Measurements from ENCODE around the gene ADAMTS2.
"Not testable (repeated sequence)": the region's sequence is repeated elsewhere in the genome, so short reads cannot be mapped to it uniquely, and the experiment has no call there.

ADAMTS2 gene

DNA sequence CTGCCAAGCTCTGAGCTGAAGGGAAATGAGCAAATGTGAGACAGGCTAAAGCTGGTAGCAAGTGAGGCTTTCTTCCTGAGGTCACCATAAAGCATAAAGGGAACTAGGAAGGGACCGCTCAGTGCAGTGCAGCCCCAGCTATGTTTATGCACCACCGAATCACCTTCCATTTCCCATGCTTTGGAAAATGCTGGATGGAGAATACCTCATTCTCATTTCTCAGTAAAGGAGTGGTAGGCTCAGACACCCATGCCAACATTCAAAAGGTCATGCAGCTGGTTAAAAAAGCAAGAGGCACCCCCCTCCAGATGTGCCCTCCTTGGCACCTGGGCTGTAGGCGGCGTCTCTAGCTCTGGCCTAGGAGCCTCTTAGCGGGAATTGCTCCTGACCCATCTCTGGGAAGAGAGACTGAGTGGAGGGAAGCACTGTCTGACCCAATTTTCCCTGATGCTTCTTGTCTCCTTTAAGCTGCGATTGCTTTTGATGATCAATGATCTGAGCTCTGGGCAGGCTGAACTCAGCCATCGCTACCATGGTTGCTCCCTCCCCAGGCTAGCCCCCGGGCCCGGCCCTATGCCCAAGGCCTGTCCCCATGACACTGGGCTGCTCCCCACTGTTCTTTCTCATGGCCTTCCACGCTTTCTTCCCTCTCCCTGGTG lies 226.4 kb downstream of the ADAMTS2 start:
- DNase-seq (ENCODE audit: low read depth, low spot score): no peak
- no peak overlapping the region for H3K4me3 ChIP-seq (ENCODE audit: low read length)

DNA sequence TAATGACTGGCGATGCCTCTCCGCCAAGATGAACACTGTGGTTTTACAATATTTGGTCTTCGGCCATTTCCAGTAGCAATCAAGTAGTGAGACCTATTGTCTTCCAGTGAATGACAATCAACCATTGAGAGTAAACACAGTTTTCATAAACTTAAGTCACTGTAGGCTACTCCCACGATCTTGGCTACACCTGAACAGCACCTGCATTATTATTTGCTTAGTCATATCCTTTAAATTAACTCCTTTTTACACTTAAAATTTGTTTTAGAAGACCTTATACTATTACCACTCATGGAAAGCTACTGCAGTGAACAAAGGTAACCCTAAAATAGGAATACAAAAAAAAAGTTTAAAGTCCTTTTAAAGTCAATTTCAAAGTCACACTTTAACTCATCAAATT lies 226.9 kb downstream of the ADAMTS2 start:
- DNase-seq (ENCODE audit: low read depth, low spot score): no peak
- no peak overlapping the region for H3K4me3 ChIP-seq (ENCODE audit: low read length)

DNA sequence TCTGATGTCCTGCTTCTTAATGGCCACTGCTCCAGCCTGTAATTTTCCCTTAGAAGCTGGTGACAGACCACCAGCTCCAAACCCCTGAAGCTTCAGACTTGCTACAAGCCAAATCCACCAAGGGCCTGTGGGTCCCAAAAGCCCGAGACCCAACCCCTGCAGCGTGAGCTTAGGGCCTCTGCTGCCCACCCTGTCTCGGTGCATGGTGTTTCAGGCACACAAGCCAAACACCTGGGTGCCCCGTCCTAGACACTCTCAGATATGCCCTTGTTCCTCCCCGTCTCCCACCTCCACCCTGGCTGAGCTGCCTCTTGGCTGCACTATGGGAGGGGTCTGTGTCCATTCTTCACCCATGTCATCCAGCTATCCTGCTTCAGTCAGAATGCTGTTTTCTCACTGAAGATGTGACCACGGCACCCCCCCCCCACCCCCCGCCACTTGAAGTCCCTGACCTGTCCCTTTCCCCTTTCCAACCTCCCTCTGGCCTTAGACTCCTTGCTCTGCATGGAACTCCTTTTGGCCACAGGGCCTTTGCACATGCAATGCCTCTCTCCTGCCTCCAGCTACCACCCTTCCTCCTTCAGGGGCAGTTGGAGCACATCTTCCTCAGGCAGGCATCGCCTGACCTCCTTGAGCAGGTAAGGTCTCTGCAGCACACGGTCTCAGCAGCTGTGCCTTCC lies 229.3 kb downstream of the ADAMTS2 start:
- DNase-seq (ENCODE audit: low read depth, low spot score): no peak
- H3K4me3 ChIP-seq (ENCODE audit: low read length): no peak overlapping the region

DNA sequence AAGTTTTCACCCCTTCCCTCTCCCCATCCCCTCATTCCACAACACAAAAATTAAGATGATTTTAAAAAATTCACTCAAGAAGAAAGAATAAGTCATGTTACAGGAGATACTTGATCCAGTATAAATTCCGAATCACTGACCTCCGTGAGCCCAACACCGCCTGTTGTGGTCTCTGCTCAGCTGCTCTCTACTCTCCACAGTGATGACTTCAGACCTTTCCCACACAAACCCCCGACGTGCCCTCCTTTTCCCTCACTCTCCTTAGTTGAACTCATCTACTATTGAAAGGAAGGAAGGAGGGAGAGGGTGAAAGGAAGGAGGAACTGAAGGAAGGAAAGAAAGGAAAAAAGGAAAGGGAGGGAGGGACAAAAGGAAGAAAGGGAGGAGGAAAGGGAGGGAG lies 230.0 kb downstream of the ADAMTS2 start:
- DNase-seq (ENCODE audit: low read depth, low spot score): no peak
- no peak overlapping the region for H3K4me3 ChIP-seq (ENCODE audit: low read length)

DNA sequence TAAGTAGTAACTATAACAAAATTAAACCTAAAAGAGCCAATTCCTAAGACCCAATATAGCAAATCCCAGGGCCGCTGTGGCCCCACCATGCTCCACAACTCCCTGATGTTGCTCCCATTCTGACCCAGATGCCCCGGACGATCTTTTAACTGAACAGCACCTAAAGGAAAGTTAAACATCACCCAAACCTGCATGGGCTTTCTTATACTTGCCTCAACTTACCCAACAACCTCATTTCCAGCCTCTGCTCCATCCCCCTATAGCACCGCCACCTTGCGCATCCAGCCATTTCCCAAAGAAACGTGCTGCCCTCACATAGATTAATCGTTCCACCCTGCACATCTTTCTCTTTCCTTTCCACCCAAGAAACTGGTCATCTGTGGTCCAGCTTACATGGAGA lies 230.5 kb downstream of the ADAMTS2 start:
- H3K4me3 ChIP-seq (ENCODE audit: low read length): no peak overlapping the region
- DNase-seq (ENCODE audit: low read depth, low spot score): no peak

DNA sequence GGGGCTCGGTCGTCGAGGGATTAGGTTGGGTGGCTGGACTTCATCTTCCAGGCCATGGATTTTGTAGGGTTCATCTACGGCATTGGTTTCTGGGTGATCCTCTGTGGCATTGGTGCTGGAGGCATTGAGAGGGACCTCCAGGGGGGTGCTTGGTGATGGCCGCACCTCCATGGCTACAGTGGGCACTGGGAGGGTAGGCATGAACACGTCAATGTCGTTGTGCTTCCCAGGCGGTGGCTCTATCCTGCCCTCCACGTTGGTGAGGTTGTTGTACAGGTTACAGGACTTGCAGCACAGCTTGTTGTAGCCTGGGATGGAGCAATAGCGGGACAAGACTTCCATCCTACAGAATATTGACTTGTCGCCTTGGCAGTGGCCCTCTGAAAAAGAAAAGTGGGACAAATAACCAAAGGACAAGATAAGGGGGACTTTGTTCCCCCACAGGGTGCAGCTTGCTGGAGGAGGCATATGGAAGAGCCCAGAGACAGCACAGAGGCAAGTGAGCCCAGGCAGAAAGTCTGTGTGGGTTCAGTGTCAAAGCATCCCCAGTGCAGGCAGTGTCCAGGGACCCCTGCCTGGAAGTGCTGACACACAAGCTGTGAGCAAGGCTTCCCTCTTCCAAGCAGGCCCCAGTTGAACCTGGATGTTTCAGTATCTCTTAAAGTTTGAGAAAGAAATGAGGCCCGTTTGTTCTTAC lies 231.2 kb downstream of the ADAMTS2 start:
- DNase-seq (ENCODE audit: low read depth, low spot score): no peak
- no peak overlapping the region for H3K4me3 ChIP-seq (ENCODE audit: low read length)

DNA sequence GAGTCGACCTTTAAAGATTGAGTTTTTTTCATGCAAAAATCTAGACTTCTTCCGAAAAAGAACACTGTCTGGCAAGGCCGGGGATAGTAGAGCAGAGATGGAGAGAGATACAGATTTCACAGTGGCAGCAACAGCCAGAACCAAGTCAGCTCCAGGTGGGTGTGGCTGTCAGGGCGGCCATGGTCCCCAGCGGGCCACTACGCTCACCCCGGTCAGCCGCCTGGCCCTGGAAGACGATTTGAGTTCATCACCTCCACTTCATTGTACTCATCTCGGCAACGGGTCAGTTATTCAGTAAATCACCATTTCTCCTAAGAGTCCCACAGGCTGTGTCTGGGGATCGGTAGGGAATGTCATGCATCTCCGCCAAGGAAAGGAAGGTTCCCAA lies 232.1 kb downstream of the ADAMTS2 start:
- no peak for DNase-seq (ENCODE audit: low read depth, low spot score)
- H3K4me3 ChIP-seq (ENCODE audit: low read length): no peak overlapping the region

DNA sequence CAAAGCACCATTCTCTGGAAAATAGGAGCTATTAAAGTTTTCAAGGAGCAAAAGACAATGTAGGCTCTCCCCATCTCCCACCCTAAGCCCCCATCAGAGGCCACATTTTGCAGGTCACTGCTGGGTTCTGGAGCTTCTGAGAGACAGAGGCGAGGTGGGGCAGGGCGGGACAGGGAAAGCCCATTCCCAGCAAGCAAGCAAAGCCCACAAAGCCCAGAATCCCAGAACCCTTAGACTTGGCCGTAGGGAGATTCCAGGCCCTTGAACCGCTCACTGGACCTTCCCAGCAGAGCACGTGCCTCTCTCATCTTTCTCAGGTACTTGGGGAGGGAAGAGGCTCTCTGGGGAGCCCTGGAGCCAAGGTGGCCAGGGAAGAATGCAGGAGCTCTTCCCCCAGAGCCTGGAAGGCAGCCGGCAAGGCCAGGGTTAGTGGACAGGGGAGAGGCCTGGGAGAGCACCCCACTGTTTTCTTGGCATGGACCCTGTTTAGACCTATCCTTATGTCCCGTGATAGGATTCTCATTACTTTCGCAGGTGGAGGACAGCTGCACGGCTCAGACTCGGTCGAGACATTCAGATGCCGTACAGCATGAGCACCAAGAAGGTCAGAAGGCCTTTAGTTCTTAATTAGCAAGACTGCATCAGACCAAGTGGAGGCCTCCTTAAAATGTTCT lies 232.7 kb downstream of the ADAMTS2 start:
- no peak for DNase-seq (ENCODE audit: low read depth, low spot score)

DNA sequence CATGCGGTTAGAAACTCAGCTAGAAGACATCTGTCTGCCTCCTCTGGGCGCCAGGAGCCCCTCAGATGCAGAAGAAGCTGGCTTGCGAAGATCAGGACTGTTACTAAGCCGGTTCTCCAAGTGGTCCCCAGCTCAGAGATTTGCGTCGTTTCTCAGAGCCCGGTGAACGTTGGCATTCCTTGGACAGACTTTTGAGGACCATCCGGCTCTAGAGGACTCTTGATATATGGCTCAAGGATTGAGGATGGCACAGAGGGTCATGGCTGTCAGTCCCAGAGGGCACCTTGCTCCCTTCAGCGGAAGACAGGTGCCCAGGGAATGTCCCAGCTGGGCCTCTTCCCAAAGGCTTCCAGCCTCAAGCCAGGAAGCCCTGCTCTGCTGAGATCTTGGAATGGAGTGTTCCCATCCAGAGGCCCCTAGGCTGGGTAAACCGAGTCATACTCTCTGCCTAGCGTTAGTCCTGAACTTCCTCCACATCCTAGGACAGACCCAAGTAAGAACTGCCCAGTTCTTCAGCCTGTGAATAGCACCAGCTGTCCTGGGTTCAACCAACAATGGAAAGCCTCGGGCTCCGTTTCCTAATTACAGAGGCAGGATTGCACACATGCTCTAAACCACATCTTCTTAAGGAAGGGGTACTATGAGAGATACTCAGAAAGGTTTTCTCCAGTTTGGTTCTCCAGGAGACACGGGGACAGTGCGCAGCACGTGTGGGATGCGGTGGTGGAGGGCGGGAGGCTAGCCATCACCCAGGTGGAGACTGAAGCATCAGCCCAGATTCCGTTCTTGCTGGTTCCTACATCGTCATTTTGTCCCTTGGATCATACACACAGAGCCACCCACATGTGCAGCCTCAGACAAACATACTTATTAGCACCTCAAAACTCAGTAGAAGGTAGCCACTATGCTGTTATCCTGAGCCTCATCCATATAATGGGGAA lies 233.7 kb downstream of the ADAMTS2 start:
- no peak overlapping the region for H3K4me3 ChIP-seq (ENCODE audit: low read length)
- no peak for DNase-seq (ENCODE audit: low read depth, low spot score)

More for the DNA sequence above, 232.7 kb downstream of the ADAMTS2 start:
- no peak overlapping the region for H3K4me3 ChIP-seq (ENCODE audit: low read length)

DNA sequence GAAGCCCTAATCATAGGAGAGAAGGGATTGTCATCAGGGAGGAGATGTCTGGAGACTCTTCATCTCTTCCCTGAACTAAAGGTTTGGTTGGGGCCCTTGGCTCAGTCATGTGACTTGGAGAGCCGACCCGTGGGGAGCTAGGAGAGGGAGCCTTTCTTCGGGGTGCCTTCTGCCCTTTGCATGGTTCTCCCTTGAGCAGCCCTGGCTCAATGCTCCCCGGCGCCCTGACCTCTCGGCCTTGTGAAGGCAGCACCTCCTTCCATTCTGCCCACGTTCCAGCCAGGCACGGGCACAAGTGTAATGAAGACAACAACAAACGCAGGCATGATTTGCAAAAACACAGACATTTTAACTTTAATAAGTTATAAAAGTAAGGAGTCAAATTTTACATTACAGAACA lies 234.7 kb downstream of the ADAMTS2 start:
- H3K4me3 ChIP-seq (ENCODE audit: low read length): no peak overlapping the region
- no peak for DNase-seq (ENCODE audit: low read depth, low spot score)

DNA sequence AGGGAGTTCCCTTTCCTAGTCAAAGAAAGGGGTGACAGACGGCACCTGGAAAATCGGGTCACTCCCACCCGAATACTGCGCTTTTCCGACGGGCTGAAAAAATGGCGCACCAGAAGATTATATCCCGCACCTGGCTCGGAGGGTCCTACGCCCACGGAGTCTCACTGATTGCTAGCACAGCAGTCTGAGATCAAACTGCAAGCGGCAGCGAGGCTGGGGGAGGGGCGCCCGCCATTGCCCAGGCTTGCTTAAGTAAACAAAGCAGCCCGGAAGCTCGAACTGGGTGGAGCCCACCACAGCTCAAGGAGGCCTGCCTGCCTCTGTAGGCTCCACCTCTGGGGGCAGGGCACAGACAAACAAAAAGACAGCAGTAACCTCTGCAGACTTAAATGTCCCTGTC lies 244.0 kb downstream of the ADAMTS2 start:
- H3K4me3 ChIP-seq (ENCODE audit: low read length); DNase-seq (ENCODE audit: low read depth, low spot score): not testable (repeated sequence)

DNA sequence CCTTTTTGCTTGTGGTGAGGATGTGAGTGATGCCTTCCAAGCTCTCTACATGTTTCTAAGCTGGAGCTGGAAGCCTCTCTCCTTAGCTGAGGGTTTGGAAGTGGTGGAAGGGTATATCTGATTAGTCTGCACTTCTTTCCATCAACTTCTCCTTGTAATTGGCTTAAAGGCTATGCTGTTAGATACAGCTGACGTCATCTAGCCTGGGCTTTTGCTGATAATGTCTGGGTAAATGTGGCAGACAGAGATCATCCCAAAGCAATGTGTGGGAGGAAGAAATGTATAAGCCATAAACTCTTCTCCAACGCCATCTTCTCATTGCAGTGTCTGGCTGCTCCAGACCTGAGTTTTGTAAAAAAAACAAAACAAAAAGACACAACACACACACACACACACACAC lies 255.8 kb downstream of the ADAMTS2 start:
- DNase-seq (ENCODE audit: low read depth, low spot score): no peak
- no peak overlapping the region for H3K4me3 ChIP-seq (ENCODE audit: low read length)

DNA sequence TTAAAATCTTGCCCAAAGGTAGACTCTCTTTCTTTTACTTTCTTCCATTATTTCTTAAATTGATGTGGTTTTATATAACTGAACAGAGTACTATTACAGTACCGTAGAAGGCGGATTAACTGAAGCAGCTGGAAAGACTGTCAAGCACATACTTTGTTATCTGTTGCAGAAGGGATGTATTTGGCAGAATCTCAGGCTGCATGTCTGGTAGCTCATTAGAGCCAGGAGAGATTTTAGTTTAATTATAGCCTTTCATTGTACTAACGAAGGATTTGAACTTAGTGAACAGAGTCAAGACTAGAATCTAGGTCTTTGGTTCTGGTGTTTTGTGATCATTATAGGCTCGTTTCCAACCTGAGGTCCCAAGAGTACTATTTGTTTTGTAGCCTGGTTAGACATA lies 264.5 kb downstream of the ADAMTS2 start:
- H3K4me3 ChIP-seq (ENCODE audit: low read length): no peak overlapping the region
- DNase-seq (ENCODE audit: low read depth, low spot score): no peak

DNA sequence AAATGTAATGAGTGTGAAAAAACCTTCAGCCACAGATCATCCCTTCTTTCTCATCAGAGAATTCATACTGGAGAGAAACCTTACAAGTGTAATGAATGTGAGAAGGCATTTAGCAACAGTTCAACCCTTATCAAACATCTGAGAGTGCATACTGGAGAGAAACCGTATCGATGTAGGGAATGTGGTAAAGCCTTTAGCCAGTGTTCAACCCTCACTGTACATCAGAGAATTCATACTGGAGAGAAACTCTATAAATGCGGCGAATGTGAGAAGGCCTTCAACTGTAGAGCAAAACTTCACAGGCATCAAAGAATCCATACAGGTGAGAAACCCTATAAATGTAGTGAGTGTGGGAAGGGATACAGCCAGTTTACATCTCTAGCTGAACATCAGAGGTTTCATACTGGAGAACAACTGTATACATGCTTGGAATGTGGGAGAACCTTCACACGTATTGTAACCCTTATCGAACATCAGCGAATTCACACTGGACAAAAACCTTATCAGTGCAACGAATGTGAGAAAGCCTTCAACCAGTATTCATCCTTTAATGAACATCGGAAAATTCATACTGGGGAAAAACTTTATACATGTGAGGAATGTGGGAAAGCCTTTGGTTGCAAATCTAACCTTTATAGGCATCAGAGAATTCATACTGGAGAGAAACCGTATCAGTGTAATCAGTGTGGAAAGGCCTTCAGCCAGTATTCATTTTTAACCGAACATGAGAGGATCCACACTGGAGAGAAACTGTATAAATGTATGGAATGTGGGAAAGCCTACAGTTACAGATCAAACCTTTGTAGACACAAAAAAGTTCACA lies 265.9 kb downstream of the ADAMTS2 start:
- no peak for DNase-seq (ENCODE audit: low read depth, low spot score)
- H3K4me3 ChIP-seq (ENCODE audit: low read length): no peak overlapping the region

DNA sequence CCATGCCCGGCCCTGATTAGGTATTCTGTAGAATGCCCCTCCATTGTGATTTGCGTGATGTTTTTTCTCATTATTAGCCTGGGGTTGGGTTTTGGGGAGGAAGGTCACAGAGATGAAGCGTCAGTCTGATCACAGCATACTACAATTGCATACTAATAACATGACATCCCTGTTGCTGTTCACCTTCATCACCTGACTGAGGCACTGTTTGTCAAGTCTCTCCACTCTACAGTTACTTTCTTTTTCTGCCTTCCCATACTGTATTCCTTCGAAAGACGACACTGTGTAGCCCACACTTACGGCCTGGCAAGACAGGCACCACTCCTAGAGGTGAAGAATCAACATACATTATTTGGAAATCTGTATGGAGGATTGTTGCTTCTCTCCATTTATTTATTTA lies 279.6 kb downstream of the ADAMTS2 start:
- DNase-seq (ENCODE audit: low read depth, low spot score): no peak
- H3K4me3 ChIP-seq (ENCODE audit: low read length): no peak overlapping the region

DNA sequence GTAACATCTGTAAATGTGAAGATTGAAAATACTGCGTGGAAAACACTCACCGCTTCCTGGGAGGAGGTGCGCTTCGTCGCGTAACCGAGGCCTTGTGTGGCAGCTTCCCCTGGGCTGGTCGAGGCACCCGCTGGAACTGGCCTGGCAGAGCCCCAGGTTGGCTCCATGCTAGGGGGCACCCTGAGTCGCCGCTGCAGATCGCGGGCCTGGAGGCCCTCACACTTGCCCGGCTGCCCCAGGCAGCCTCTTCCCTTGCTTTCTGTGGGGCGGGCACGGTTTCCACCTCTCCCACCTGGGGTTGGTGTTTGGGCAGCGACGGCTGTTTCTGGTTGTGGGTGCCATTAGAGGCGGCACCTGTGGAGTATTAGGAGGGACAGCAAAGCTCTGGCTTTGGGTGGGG lies 284.2 kb downstream of the ADAMTS2 start:
- DNase-seq (ENCODE audit: low read depth, low spot score): no peak
- H3K4me3 ChIP-seq (ENCODE audit: low read length): no peak overlapping the region
